ENCODE data around the gene YTHDF2.

GRCh38 chr1:28720376-28720775 lies 16.4 kb upstream of the YTHDF2 start:
- TF ChIP-seq TCF7 (IDR thresholded peaks at IDR 0.05; ENCODE audit: borderline replicate concordance) (no peak), ELK1 (CRISPR knock-in tag; IDR thresholded peaks at IDR 0.05) (no peak), ZNF274 (IDR thresholded peaks at IDR 0.05; ENCODE audit: borderline replicate concordance, low read depth, low read length) (no peak), PRDM10 (IDR thresholded peaks at IDR 0.05; ENCODE audit: partially characterized antibody) (no peak), TAF1 (IDR thresholded peaks at IDR 0.05; ENCODE audit: control insufficient read depth, extremely low read depth, insufficient read depth, low read length, severe bottlenecking) (no peak), PHF8 (IDR thresholded peaks at IDR 0.05; ENCODE audit: borderline replicate concordance, low read length) (no peak), SIRT6 (IDR thresholded peaks at IDR 0.05; ENCODE audit: low read depth, low read length) (no peak), ZNF124 (CRISPR knock-in tag; IDR thresholded peaks at IDR 0.05) (no peak), EZH2 (IDR thresholded peaks at IDR 0.05; ENCODE audit: borderline replicate concordance, low read depth, low read length) (no peak)
- TF ChIP-seq, protein P1, sequence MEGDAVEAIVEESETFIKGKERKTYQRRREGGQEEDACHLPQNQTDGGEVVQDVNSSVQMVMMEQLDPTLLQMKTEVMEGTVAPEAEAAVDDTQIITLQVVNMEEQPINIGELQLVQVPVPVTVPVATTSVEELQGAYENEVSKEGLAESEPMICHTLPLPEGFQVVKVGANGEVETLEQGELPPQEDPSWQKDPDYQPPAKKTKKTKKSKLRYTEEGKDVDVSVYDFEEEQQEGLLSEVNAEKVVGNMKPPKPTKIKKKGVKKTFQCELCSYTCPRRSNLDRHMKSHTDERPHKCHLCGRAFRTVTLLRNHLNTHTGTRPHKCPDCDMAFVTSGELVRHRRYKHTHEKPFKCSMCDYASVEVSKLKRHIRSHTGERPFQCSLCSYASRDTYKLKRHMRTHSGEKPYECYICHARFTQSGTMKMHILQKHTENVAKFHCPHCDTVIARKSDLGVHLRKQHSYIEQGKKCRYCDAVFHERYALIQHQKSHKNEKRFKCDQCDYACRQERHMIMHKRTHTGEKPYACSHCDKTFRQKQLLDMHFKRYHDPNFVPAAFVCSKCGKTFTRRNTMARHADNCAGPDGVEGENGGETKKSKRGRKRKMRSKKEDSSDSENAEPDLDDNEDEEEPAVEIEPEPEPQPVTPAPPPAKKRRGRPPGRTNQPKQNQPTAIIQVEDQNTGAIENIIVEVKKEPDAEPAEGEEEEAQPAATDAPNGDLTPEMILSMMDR (IDR thresholded peaks at IDR 0.05 in 2 of 3, conservative IDR thresholded peaks at IDR 0.05 in 1 of 3; ENCODE audit: insufficient read depth in 2 of 3, low read depth in 1 of 3, low read length in 3 of 3): no peak
